ENCODE results near the gene ABHD17C. TPM values are rescaled to one million over a fixed set of nuclear protein-coding genes. Genes with fewer than 3 reads are reported as not detected.

The ABHD17C gene
- total RNA-seq, 1 donor from 2014 or later, result 41.4 TPM

DNA sequence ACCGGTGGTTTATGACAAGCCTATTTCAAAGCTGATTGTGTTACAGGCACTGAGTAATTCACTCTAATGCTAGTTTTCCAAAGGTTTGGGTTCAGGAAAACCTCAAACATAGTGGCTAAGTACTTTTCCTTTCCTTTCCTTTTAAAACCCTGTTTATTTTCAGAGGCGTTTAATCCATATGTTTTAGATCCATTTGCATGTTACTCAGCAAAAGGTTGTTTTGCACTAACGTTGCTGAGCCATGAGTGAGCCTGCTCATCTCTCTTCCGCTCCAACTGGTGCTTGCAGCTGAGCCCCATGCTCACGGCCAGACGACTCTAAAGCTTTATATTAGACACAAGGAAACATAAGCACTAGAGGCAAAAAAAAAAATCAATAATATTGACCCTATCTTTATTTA lies 93.4 kb downstream of the ABHD17C start:
- DNase-seq (no peak), ATAC-seq (no peak)
- intact Hi-C loops (cut with DNase I), result no loop called here
- TF ChIP-seq CTCF (IDR thresholded peaks at IDR 0.05), result no peak
- no peaks in the 10 kb centered on the region for H3K4me1 ChIP-seq
- H3K4me3 ChIP-seq, result no peak overlapping the region
- H3K27ac ChIP-seq, result no peak overlapping the region
- no peaks in the 10 kb centered on the region for H3K36me3 ChIP-seq
- H3K27me3 ChIP-seq, result peaks cover 5% of the 10 kb centered on the region
- no peaks in the 10 kb centered on the region for H3K9me3 ChIP-seq

GRCh38 chr15:80789296-80789695 lies 94.2 kb downstream of the ABHD17C start:
- intact Hi-C loops (cut with DNase I), result no loop called here
- peak; percentile 66 for ATAC-seq

DNA sequence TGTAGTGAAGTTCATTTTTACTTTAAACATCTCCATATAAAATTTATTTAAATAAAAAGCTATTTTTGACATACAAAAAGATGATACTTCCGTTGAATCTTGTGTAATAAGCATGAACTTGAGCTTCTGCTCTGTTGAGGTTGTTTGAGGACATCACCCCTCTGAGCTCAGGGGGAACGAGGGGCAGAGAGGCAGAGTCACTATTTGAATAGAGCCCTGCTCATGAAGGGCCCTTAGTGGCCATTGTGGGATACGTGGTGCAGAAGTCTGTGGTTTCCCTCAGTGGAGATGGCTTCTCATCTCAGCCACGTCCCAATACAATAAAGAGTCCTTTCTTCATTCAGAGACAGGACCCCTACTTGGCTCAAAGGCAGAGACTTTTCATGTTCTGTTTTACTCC lies 94.7 kb downstream of the ABHD17C start:
- TF ChIP-seq CTCF (IDR thresholded peaks at IDR 0.05), result no peak
- peaks cover 3% of the 10 kb centered on the region for H3K36me3 ChIP-seq
- H3K27me3 ChIP-seq, result no peaks in the 10 kb centered on the region
- no peak for DNase-seq
- no peak for ATAC-seq
- no peak overlapping the region for H3K4me3 ChIP-seq
- intact Hi-C loops (cut with DNase I), result no loop called here
- no peak overlapping the region for H3K27ac ChIP-seq
- H3K4me1 ChIP-seq, result no peaks in the 10 kb centered on the region
- no peaks in the 10 kb centered on the region for H3K9me3 ChIP-seq

More at GRCh38 chr15:80789296-80789695, 94.2 kb downstream of the ABHD17C start:
- Histone ChIP-seq H3K27me3 (no peaks in the 10 kb centered on the region), H3K4me3 (no peak overlapping the region), H3K27ac (no peak overlapping the region), H3K4me1 (no peaks in the 10 kb centered on the region), H3K36me3 (no peaks in the 10 kb centered on the region), H3K9me3 (no peaks in the 10 kb centered on the region)
- DNase-seq, result no peak
- TF ChIP-seq CTCF (IDR thresholded peaks at IDR 0.05), result no peak

GRCh38 chr15:80790236-80790635 lies 95.1 kb downstream of the ABHD17C start:
- ATAC-seq (no peak), DNase-seq (no peak)
- no peak for TF ChIP-seq CTCF (IDR thresholded peaks at IDR 0.05)
- Histone ChIP-seq H3K4me1 (no peaks in the 10 kb centered on the region), H3K27me3 (no peaks in the 10 kb centered on the region), H3K36me3 (peaks cover 7% of the 10 kb centered on the region), H3K9me3 (no peaks in the 10 kb centered on the region), H3K27ac (no peak overlapping the region), H3K4me3 (no peak overlapping the region)
- intact Hi-C loops (cut with DNase I), result no loop called here

GRCh38 chr15:80791004-80791403 lies 95.9 kb downstream of the ABHD17C start:
- DNase-seq (no peak), ATAC-seq (no peak)
- no peak for TF ChIP-seq CTCF (IDR thresholded peaks at IDR 0.05)
- Histone ChIP-seq H3K9me3 (no peaks in the 10 kb centered on the region), H3K36me3 (peaks cover 7% of the 10 kb centered on the region), H3K27ac (no peak overlapping the region), H3K4me1 (no peaks in the 10 kb centered on the region), H3K27me3 (no peaks in the 10 kb centered on the region), H3K4me3 (no peak overlapping the region)
- intact Hi-C loops (cut with DNase I), result no loop called here

DNA sequence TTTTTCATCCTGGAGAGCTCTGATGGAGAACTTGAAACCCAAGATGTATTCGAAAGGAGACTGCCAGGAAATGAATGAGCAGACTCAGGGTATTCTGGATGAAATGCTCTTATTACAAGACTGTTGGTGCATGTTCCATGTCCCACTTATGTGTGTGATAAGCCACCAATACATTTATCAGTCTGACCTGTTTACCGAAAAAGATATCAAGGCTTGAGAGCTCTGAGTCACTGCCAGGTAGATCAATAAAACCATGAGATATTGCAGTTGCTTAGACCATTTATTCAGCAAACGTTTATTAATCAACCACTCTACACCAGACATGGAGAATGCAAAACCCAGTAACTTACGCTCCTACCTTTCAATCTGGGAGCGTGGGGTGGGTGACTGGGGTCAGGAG lies 101.3 kb downstream of the ABHD17C start:
- H3K27ac ChIP-seq, result no peak overlapping the region
- intact Hi-C loops (cut with DNase I), result no loop called here
- no peaks in the 10 kb centered on the region for H3K4me1 ChIP-seq
- no peak for ATAC-seq
- H3K27me3 ChIP-seq, result no peaks in the 10 kb centered on the region
- no peak for DNase-seq
- no peaks in the 10 kb centered on the region for H3K9me3 ChIP-seq
- H3K4me3 ChIP-seq, result no peak overlapping the region
- H3K36me3 ChIP-seq, result peaks cover 7% of the 10 kb centered on the region
- TF ChIP-seq CTCF (IDR thresholded peaks at IDR 0.05), result no peak
